Caco-2 (cell line): ENCODE measurements around the gene LRP1. TPM values are rescaled to one million over a fixed set of nuclear protein-coding genes. Genes with fewer than 3 reads are reported as not detected.

ENCODE experiments used
- BruUV-seq: library from RNA; stranded (reverse); fragments of 400-500 nt; replicated peaks from 2 replicates; lab custom pipeline; 2021; lab: Mats Ljungman, UMichigan
- CTCF ChIA-PET: fragments of 300-600 bp; sonication (Branson Sonifier 250); formaldehyde crosslinking; loops from one replicate; lab custom pipeline; 2022; ENCODE audit warnings: antibody characterized with exemption; lab: Charles Lee
- POLR2A ChIA-PET: fragments of 300-600 bp; sonication (Branson Sonifier 250); formaldehyde crosslinking; loops from one replicate; lab custom pipeline; 2022; ENCODE audit warnings: antibody characterized with exemption; lab: Charles Lee
- DNase-seq, 2 experiments: peaks; one replicate each; pipeline versions ENCODE4 v3.0.0 to v3.0.0-alpha.2; 2020 to 2022
- H3K27me3 ChIP-seq: replicated peaks from 2 replicates; pipeline ENCODE4 v1.6.0; 2011; ENCODE audit warnings: low read length; ENCODE audit not compliant: control insufficient read depth, insufficient read depth
- H3K36me3 ChIP-seq: 2 replicates; pipeline ENCODE4 v1.5.1; 2011; ENCODE audit warnings: low read length; ENCODE audit not compliant: control insufficient read depth, insufficient read depth
- H3K4me1 ChIP-seq: fragments of 250-450 bp; sonication (Bioruptor Pico); 2 replicates; pipeline ENCODE4 v1.5.1; 2020; ENCODE audit warnings: mild to moderate bottlenecking
- H3K4me3 ChIP-seq: 2 replicates; pipeline ENCODE4 v1.5.1; 2011; ENCODE audit warnings: low read depth, mild to moderate bottlenecking, control low read depth, low read length
- H3K9me3 ChIP-seq: fragments of 250-450 bp; sonication (Bioruptor Pico); 2 replicates; pipeline ENCODE4 v1.5.1; 2020; ENCODE audit warnings: mild to moderate bottlenecking, moderate library complexity
- H3K27ac Mint-ChIP-seq: one replicate; pipeline ENCODE4 v1.8.0; 2022; ENCODE audit warnings: mixed read lengths; ENCODE audit not compliant: unreplicated experiment
- H3K27me3 Mint-ChIP-seq: one replicate; pipeline ENCODE4 v1.8.0; 2022; ENCODE audit warnings: mixed read lengths; ENCODE audit not compliant: insufficient read depth, unreplicated experiment
- H3K36me3 Mint-ChIP-seq: one replicate; pipeline ENCODE4 v1.8.0; 2022; ENCODE audit warnings: mild to moderate bottlenecking, mixed read lengths; ENCODE audit not compliant: insufficient read depth, unreplicated experiment
- H3K4me1 Mint-ChIP-seq: one replicate; pipeline ENCODE4 v1.8.0; 2022; ENCODE audit warnings: low read depth, mixed read lengths; ENCODE audit not compliant: unreplicated experiment
- H3K4me3 Mint-ChIP-seq: one replicate; pipeline ENCODE4 v1.8.0; 2022; ENCODE audit warnings: mild to moderate bottlenecking, moderate library complexity, mixed read lengths; ENCODE audit not compliant: unreplicated experiment
- H3K9me3 Mint-ChIP-seq: one replicate; pipeline ENCODE4 v1.8.0; 2022; ENCODE audit warnings: mixed read lengths; ENCODE audit not compliant: unreplicated experiment
- CTCF ChIP-seq, 2 experiments: fragments of 200-600 bp in 1 of 2; IDR thresholded peaks; 1 replicate in 1 of 2; 2 replicates in 1 of 2; pipeline versions ENCODE4 v1.5.1 to v1.8.0; 2011 to 2022; ENCODE audit warnings: antibody characterized with exemption in 1 of 2, control low read depth in 1 of 2, inconsistent platforms in 1 of 2, low read depth in 1 of 2, low read length in 1 of 2, mild to moderate bottlenecking in 1 of 2, moderate library complexity in 1 of 2; ENCODE audit not compliant: insufficient read depth in 1 of 2, severe bottlenecking in 1 of 2, unreplicated experiment in 1 of 2
- intact Hi-C: fragments of 100-400 bp; cut with micrococcal nuclease; formaldehyde crosslinking; loops from one replicate; pipeline ENCODE4 v1.10.0; 2022; ENCODE audit not compliant: unreplicated experiment
- total RNA-seq: library from RNA; stranded (reverse); gene quantifications from 2 replicates; pipeline ENCODE4 v1.2.3, GENCODE V29; 2022

The LRP1 gene
- total RNA-seq, 1 experiment from 2014 or later = 111 TPM

GRCh38 chr12:57203201-57203600 is 74.9 kb downstream of the LRP1 start:
- no peaks in the 10 kb centered on the region for H3K9me3 ChIP-seq
- TF ChIP-seq CTCF (IDR thresholded peaks at IDR 0.05; ENCODE audit: insufficient read depth in 1 of 2, low read depth in 1 of 2, low read length in 1 of 2, severe bottlenecking in 1 of 2, unreplicated experiment in 1 of 2) = no peak
- peaks cover 30% of the 10 kb centered on the region for H3K36me3 Mint-ChIP-seq
- peaks cover 3% of the 10 kb centered on the region for H3K36me3 ChIP-seq
- no peaks in the 10 kb centered on the region for H3K27me3 Mint-ChIP-seq
- intact Hi-C loops = no loop called here
- H3K9me3 Mint-ChIP-seq = no peaks in the 10 kb centered on the region
- CTCF ChIA-PET = no interaction called here
- H3K4me1 ChIP-seq = no peaks in the 10 kb centered on the region
- no peaks in the 10 kb centered on the region for H3K4me1 Mint-ChIP-seq
- no peak for DNase-seq
- H3K27me3 ChIP-seq = no peaks in the 10 kb centered on the region
- no TSS peak for BruUV-seq
- H3K4me3 Mint-ChIP-seq = no peak overlapping the region
- no peak overlapping the region for H3K4me3 ChIP-seq
- POLR2A ChIA-PET = no interaction called here
- H3K27ac Mint-ChIP-seq = no peak overlapping the region

DNA sequence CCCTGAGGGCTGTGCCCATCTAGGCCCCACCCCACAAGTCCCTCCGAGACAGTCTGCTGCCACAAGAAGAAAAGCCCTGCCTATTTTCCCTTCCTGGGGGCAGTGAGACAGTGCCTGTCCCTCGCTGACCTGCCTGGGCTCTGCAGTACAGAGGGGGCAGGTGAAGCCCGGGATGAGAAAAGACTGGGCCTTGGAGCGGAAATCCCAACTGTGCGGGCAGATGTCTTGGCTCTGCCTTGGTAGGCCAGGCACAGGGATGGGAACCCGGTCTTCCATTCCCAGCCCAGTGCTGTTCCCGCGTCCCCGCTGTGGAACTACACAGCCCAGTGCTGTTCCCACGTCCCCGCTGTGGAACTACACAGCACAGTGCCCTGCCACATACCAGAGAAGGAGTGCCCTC is 75.5 kb downstream of the LRP1 start:
- Histone ChIP-seq H3K9me3 (no peaks in the 10 kb centered on the region), H3K27me3 (no peaks in the 10 kb centered on the region), H3K4me1 (no peaks in the 10 kb centered on the region), H3K4me3 (no peak overlapping the region), H3K36me3 (peaks cover 1% of the 10 kb centered on the region; the same call in 1 of the 2 replicates)
- Mint-ChIP-seq H3K4me1 (no peaks in the 10 kb centered on the region), H3K4me3 (no peak overlapping the region), H3K9me3 (no peaks in the 10 kb centered on the region), H3K27me3 (no peaks in the 10 kb centered on the region), H3K36me3 (peaks cover 30% of the 10 kb centered on the region), H3K27ac (no peak overlapping the region)
- TF ChIP-seq CTCF (IDR thresholded peaks at IDR 0.05; ENCODE audit: insufficient read depth in 1 of 2, low read depth in 1 of 2, low read length in 1 of 2, severe bottlenecking in 1 of 2, unreplicated experiment in 1 of 2) = no peak
- intact Hi-C loops = no loop called here
- POLR2A ChIA-PET = no interaction called here
- CTCF ChIA-PET = no interaction called here
- DNase-seq = no peak
- BruUV-seq = no TSS peak

DNA sequence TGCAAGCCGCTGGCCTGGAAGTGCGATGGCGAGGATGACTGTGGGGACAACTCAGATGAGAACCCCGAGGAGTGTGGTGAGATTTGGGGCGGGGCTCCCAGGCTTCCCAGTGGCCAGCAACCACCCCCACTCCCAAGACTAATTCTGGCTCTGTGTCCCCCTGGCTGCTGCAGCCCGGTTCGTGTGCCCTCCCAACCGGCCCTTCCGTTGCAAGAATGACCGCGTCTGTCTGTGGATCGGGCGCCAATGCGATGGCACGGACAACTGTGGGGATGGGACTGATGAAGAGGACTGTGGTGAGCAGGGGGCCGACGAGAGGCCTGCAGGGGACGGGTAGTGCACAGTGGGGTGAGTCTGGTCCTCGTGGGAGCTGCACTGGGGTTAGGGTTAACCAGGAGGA is 76.2 kb downstream of the LRP1 start:
- Mint-ChIP-seq H3K27ac (no peak overlapping the region), H3K36me3 (peaks cover 32% of the 10 kb centered on the region), H3K27me3 (no peaks in the 10 kb centered on the region), H3K4me3 (no peak overlapping the region), H3K4me1 (no peaks in the 10 kb centered on the region), H3K9me3 (no peaks in the 10 kb centered on the region)
- Histone ChIP-seq H3K4me3 (no peak overlapping the region), H3K27me3 (no peaks in the 10 kb centered on the region), H3K4me1 (no peaks in the 10 kb centered on the region), H3K36me3 (peaks cover 1% of the 10 kb centered on the region; the same call in 1 of the 2 replicates), H3K9me3 (no peaks in the 10 kb centered on the region)
- no peak for DNase-seq
- CTCF ChIA-PET = no interaction called here
- BruUV-seq = no TSS peak
- POLR2A ChIA-PET = no interaction called here
- no peak for TF ChIP-seq CTCF (IDR thresholded peaks at IDR 0.05; ENCODE audit: insufficient read depth in 1 of 2, low read depth in 1 of 2, low read length in 1 of 2, severe bottlenecking in 1 of 2, unreplicated experiment in 1 of 2)
- intact Hi-C loops = no loop called here
